ENCODE results near the gene METTL8.

DNA sequence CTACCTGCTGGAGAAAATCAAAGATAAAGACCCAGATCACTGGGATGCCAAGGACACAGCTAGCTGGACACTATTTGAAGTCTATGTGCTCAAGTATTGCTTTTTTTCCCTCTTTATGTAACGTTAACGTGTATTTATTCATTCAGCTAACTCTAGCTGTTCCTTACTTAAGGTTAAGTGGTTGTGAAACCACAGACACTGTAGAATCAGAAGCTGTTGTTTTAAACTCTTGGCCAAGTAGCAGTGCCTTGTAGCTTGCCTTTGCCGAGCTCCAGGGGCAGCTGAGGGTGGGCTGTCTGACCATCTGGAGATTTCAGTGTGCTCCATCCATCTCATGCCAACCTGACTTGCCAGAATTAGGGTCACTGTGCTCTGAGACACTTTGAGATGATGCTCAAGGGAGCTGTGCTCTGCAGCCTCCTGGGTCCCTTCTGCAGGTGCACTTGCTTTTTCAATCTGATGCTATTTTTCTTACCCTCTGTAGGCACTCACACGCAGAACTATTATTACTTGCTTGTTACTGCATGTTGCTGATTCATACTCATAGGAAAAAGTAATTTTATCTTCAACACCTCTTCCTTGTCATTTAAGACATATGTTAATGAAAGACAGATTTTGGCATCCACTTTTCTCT lies 116.2 kb downstream of the METTL8 start:
- TF ChIP-seq, protein P1, sequence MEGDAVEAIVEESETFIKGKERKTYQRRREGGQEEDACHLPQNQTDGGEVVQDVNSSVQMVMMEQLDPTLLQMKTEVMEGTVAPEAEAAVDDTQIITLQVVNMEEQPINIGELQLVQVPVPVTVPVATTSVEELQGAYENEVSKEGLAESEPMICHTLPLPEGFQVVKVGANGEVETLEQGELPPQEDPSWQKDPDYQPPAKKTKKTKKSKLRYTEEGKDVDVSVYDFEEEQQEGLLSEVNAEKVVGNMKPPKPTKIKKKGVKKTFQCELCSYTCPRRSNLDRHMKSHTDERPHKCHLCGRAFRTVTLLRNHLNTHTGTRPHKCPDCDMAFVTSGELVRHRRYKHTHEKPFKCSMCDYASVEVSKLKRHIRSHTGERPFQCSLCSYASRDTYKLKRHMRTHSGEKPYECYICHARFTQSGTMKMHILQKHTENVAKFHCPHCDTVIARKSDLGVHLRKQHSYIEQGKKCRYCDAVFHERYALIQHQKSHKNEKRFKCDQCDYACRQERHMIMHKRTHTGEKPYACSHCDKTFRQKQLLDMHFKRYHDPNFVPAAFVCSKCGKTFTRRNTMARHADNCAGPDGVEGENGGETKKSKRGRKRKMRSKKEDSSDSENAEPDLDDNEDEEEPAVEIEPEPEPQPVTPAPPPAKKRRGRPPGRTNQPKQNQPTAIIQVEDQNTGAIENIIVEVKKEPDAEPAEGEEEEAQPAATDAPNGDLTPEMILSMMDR (conservative IDR thresholded peaks at IDR 0.05): no peak
- TF ChIP-seq ZFX (IDR thresholded peaks at IDR 0.05): no peak
